ACC112 (cell line): ENCODE data around the gene PRR3.
"Not testable (repeated sequence)": the region's sequence is repeated elsewhere in the genome, so short reads cannot be mapped to it uniquely, and the experiment has no call there.

Experiments used
- H2AFZ ChIP-seq: fragments of 200-600 bp; sonication (generic); one replicate; pipeline ENCODE4 v1.6.0; 2017; ENCODE audit warnings: antibody characterized with exemption, low read length; ENCODE audit not compliant: unreplicated experiment
- H3K27ac ChIP-seq: fragments of 200-600 bp; sonication (generic); 2 replicates; pipeline ENCODE4 v1.5.1; 2014; ENCODE audit warnings: low read depth, mild to moderate bottlenecking, antibody characterized with exemption, low read length, moderate library complexity
- H3K27me3 ChIP-seq: fragments of 200-600 bp; sonication (generic); 2 replicates; pipeline ENCODE4 v1.6.1; 2014; ENCODE audit warnings: mild to moderate bottlenecking, antibody characterized with exemption, low read length, moderate library complexity, mixed read lengths; ENCODE audit not compliant: insufficient read depth
- H3K36me3 ChIP-seq: fragments of 200-600 bp; sonication (generic); 2 replicates; pipeline ENCODE4 v1.6.1; 2016; ENCODE audit warnings: mild to moderate bottlenecking, antibody characterized with exemption, low read length, moderate library complexity, mixed read lengths; ENCODE audit not compliant: insufficient read depth
- H3K4me1 ChIP-seq: fragments of 200-600 bp; sonication (generic); one replicate; pipeline ENCODE4 v1.6.1; 2016; ENCODE audit warnings: low read length, mixed read lengths; ENCODE audit not compliant: insufficient read depth, unreplicated experiment, control insufficient read depth
- H3K4me3 ChIP-seq: fragments of 200-600 bp; sonication (generic); 2 replicates; pipeline ENCODE4 v1.5.1; 2014; ENCODE audit warnings: mild to moderate bottlenecking, low read depth, low read length
- H3K79me2 ChIP-seq: fragments of 200-600 bp; sonication (generic); one replicate; pipeline ENCODE4 v1.6.0; 2016; ENCODE audit warnings: low read length; ENCODE audit not compliant: control insufficient read depth, unreplicated experiment, insufficient read depth

Gene PRR3

GRCh38 chr6:30571762-30572082 is 14.6 kb downstream of the PRR3 start:
- Histone ChIP-seq H3K79me2 (peaks cover 49% of the 10 kb centered on the region), H3K36me3 (peaks cover under 1% of the 10 kb centered on the region), H3K4me1 (peaks cover 31% of the 10 kb centered on the region), H3K27me3 (no peaks in the 10 kb centered on the region), H3K4me3 (peak overlapping the region; percentile 84), H2AFZ (peak overlapping the region; percentile 79), H3K27ac (peak overlapping the region; percentile 89)

- Histone ChIP-seq H3K27me3 (no peaks in the 10 kb centered on the region), H3K36me3 (peaks cover 4% of the 10 kb centered on the region), H3K79me2 (peaks cover 53% of the 10 kb centered on the region), H3K27ac (peak overlapping the region; percentile 89; the same call in 1 of the 2 replicates), H3K4me1 (peaks cover 31% of the 10 kb centered on the region), H2AFZ (no peak overlapping the region), H3K4me3 (peak overlapping the region; percentile 84)
These were observed 15.1 kb downstream of the PRR3 start for GRCh38 chr6:30572148-30572547.

GRCh38 chr6:30573113-30573512 is 16.0 kb downstream of the PRR3 start:
- peaks cover 59% of the 10 kb centered on the region for H3K79me2 ChIP-seq
- peak overlapping the region; percentile 84 for H3K4me3 ChIP-seq
- no peak overlapping the region for H2AFZ ChIP-seq
- H3K4me1 ChIP-seq, result peaks cover 31% of the 10 kb centered on the region
- H3K27me3 ChIP-seq, result no peaks in the 10 kb centered on the region
- no peak overlapping the region for H3K27ac ChIP-seq
- H3K36me3 ChIP-seq, result peaks cover 13% of the 10 kb centered on the region

- peaks cover 43% of the 10 kb centered on the region for H3K79me2 ChIP-seq
- H3K36me3 ChIP-seq, result peaks cover 38% of the 10 kb centered on the region
- H3K4me3 ChIP-seq, result no peak overlapping the region
- H3K4me1 ChIP-seq, result peaks cover 15% of the 10 kb centered on the region
- H3K27me3 ChIP-seq, result no peaks in the 10 kb centered on the region
- H2AFZ ChIP-seq, result no peak overlapping the region
- H3K27ac ChIP-seq, result no peak overlapping the region
These were observed 21.0 kb downstream of the PRR3 start for GRCh38 chr6:30578051-30578450.

- Histone ChIP-seq H3K36me3 (peaks cover 33% of the 10 kb centered on the region), H3K79me2 (no peaks in the 10 kb centered on the region), H2AFZ (no peak overlapping the region), H3K27me3 (no peaks in the 10 kb centered on the region), H3K4me1 (no peaks in the 10 kb centered on the region), H3K4me3 (no peak overlapping the region), H3K27ac (no peak overlapping the region)
These were observed 26.8 kb downstream of the PRR3 start for GRCh38 chr6:30583921-30584320.

- Histone ChIP-seq H3K79me2 (no peaks in the 10 kb centered on the region), H3K36me3 (peaks cover 18% of the 10 kb centered on the region), H3K4me3 (no peak overlapping the region), H3K27me3 (no peaks in the 10 kb centered on the region), H3K27ac (peak overlapping the region; percentile 69; the same call in 1 of the 2 replicates), H2AFZ (no peak overlapping the region), H3K4me1 (peaks cover 13% of the 10 kb centered on the region)
These were observed 32.8 kb downstream of the PRR3 start for GRCh38 chr6:30589754-30590358.

- no peaks in the 10 kb centered on the region for H3K27me3 ChIP-seq
- H3K27ac ChIP-seq, result peak overlapping the region; percentile 69
- peaks cover 18% of the 10 kb centered on the region for H3K36me3 ChIP-seq
- no peak overlapping the region for H3K4me3 ChIP-seq
- no peak overlapping the region for H2AFZ ChIP-seq
- no peaks in the 10 kb centered on the region for H3K79me2 ChIP-seq
- H3K4me1 ChIP-seq, result peaks cover 13% of the 10 kb centered on the region
These were observed 33.4 kb downstream of the PRR3 start for GRCh38 chr6:30590509-30590908.

GRCh38 chr6:30591008-30591407 is 33.9 kb downstream of the PRR3 start:
- Histone ChIP-seq H3K27me3 (no peaks in the 10 kb centered on the region), H3K27ac (peak overlapping the region; percentile 69), H3K4me3 (no peak overlapping the region), H3K4me1 (peaks cover 13% of the 10 kb centered on the region), H3K79me2 (no peaks in the 10 kb centered on the region), H2AFZ (no peak overlapping the region), H3K36me3 (peaks cover 18% of the 10 kb centered on the region)

- Histone ChIP-seq H3K79me2 (no peaks in the 10 kb centered on the region), H3K36me3 (peaks cover 10% of the 10 kb centered on the region), H3K27me3 (no peaks in the 10 kb centered on the region), H3K27ac (no peak overlapping the region), H3K4me1 (peaks cover 13% of the 10 kb centered on the region), H2AFZ (no peak overlapping the region), H3K4me3 (no peak overlapping the region)
These were observed 35.2 kb downstream of the PRR3 start for GRCh38 chr6:30592287-30592686.

GRCh38 chr6:30597315-30598144 is 40.4 kb downstream of the PRR3 start:
- H2AFZ ChIP-seq, H3K4me1 ChIP-seq, H3K79me2 ChIP-seq, H3K27me3 ChIP-seq, H3K4me3 ChIP-seq, H3K27ac ChIP-seq: not testable (repeated sequence)
- peaks cover 14% of the 10 kb centered on the region; the same call in 1 of the 2 replicates for H3K36me3 ChIP-seq
